Measurements from ENCODE around the gene NOS3. TPM values are rescaled to one million over a fixed set of nuclear protein-coding genes. Genes with fewer than 3 reads are reported as not detected.
"Not testable (repeated sequence)": the region's sequence is repeated elsewhere in the genome, so short reads cannot be mapped to it uniquely, and the experiment has no call there.

NOS3 gene
- total RNA-seq, 4 donors from 2014 or later, result 6.6 to 50.1 (median 15.8) TPM

DNA sequence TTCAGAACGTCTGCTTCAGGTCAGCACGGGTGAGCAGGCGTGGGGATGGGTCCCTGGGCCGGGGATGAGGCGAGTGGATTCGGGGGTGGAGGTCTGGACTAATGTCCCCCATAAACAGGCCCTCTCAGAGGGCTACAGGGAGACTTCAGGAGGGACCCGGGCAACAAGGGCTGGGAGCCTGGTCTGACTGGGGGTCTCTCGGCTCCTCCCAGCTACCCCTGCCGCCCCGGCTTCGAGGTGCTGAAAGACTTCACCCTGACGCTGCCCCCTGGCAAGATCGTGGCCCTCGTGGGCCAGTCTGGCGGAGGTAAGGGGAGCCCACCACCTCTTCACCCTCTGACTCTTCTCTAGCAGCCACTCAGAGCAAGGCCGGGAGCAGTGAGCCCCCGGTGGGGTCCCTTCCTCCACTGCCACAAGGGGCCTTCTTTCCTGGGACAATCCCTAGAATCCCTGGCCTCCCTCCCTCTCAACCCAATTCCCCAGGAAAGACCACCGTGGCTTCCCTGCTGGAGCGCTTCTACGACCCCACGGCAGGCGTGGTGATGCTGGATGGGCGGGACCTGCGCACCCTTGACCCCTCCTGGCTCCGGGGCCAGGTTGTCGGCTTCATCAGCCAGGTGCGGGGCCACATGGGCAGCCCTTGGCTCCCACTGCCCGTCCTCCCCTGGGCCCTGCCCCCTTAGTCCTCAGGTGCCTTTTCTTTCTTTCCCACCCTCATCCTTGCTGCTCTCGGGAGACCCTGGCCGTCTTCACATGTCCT is 50.0 kb downstream of the NOS3 start:
- Histone ChIP-seq H3K4me1 (peaks cover 7 to 11% of the 10 kb centered on the region in 2 donors), H3K9me3 (no peaks in the 10 kb centered on the region), H3K27ac (no peak overlapping the region), H3K4me3 (no peak overlapping the region), H3K36me3 (no peaks in the 10 kb centered on the region), H3K27me3 (no peaks in the 10 kb centered on the region)
- no peak for TF ChIP-seq POLR2A (IDR thresholded peaks at IDR 0.05)
- TF ChIP-seq, protein P1, sequence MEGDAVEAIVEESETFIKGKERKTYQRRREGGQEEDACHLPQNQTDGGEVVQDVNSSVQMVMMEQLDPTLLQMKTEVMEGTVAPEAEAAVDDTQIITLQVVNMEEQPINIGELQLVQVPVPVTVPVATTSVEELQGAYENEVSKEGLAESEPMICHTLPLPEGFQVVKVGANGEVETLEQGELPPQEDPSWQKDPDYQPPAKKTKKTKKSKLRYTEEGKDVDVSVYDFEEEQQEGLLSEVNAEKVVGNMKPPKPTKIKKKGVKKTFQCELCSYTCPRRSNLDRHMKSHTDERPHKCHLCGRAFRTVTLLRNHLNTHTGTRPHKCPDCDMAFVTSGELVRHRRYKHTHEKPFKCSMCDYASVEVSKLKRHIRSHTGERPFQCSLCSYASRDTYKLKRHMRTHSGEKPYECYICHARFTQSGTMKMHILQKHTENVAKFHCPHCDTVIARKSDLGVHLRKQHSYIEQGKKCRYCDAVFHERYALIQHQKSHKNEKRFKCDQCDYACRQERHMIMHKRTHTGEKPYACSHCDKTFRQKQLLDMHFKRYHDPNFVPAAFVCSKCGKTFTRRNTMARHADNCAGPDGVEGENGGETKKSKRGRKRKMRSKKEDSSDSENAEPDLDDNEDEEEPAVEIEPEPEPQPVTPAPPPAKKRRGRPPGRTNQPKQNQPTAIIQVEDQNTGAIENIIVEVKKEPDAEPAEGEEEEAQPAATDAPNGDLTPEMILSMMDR (IDR thresholded peaks at IDR 0.05), result no peak
- intact Hi-C loops (cut with DNase I; ENCODE audit: low total_unique reads), result no loop called here
- DNase-seq, result no peak

DNA sequence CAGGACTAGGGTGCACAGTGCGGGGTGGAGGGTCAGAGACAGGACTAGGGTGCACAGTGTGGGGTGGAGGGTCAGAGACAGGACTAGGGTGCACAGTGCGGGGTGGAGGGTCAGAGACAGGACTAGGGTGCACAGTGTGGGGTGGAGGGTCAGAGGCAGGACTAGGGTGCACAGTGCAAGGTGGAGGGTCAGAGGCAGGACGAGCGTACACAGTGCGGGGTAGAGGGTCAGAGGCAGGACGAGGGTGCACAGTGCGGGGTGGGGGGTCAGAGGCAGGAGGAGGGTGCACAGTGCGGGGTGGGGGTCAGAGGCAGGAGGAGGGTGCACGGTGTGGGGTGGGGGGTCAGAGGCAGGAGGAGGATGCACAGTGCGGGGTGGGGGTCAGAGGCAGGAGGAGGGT is 52.6 kb downstream of the NOS3 start:
- DNase-seq; H3K27me3 ChIP-seq; H3K36me3 ChIP-seq; H3K9me3 ChIP-seq; intact Hi-C loops (cut with DNase I; ENCODE audit: low total_unique reads); H3K4me3 ChIP-seq; H3K27ac ChIP-seq: not testable (repeated sequence)
- peaks cover 7 to 21% of the 10 kb centered on the region in 2 donors for H3K4me1 ChIP-seq

DNA sequence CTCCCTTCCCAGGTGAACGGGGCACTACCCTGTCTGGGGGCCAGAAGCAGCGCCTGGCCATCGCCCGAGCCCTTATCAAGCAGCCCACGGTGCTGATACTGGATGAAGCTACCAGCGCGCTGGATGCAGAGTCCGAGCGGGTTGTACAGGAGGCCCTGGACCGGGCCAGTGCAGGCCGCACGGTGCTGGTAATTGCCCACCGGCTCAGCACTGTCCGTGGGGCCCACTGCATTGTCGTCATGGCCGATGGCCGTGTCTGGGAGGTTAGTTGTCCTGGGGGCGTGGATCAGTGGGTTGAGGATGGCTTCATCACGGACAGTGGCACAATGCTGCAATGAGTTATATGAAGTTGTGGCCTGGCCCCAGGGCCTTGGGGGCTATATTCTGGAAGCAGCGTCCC is 53.1 kb downstream of the NOS3 start:
- H3K27ac ChIP-seq, result no peak overlapping the region
- no peaks in the 10 kb centered on the region for H3K27me3 ChIP-seq
- peaks cover 7 to 16% of the 10 kb centered on the region in 2 donors for H3K4me1 ChIP-seq
- no peak for DNase-seq
- H3K9me3 ChIP-seq, result no peaks in the 10 kb centered on the region
- TF ChIP-seq, protein P1 (IDR thresholded peaks at IDR 0.05), result no peak
- TF ChIP-seq POLR2A (IDR thresholded peaks at IDR 0.05), result no peak
- no peaks in the 10 kb centered on the region for H3K36me3 ChIP-seq
- no peak overlapping the region for H3K4me3 ChIP-seq
- intact Hi-C loops (cut with DNase I; ENCODE audit: low total_unique reads), result no loop called here

DNA sequence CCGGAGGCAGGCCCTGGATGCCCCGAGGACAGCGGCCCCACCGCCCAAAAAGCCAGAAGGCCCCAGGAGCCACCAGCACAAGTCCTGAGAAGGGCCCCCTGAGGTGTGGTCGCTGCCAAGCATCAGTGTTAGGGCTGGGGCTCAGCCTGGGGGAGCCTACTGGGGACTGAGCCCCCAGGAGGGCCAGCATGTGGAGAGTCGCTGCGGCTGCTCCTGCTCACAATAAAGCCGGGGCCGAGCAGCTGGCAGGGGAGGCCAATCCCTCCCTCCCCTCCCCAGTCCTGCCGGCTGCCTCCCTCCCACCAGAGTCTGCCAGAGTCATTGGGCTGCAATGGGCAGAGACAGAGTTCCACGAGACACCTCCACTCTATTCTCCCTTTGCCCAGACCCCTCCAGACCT is 54.4 kb downstream of the NOS3 start:
- Histone ChIP-seq H3K9me3 (no peaks in the 10 kb centered on the region), H3K4me1 (peaks cover 0 to 12% of the 10 kb centered on the region in 2 donors), H3K27ac (no peak overlapping the region), H3K27me3 (no peaks in the 10 kb centered on the region), H3K4me3 (no peak overlapping the region), H3K36me3 (no peaks in the 10 kb centered on the region)
- intact Hi-C loops (cut with DNase I; ENCODE audit: low total_unique reads), result no loop called here
- no peak for TF ChIP-seq POLR2A (IDR thresholded peaks at IDR 0.05)
- TF ChIP-seq, protein P1 (IDR thresholded peaks at IDR 0.05), result no peak
- DNase-seq, result no peak

DNA sequence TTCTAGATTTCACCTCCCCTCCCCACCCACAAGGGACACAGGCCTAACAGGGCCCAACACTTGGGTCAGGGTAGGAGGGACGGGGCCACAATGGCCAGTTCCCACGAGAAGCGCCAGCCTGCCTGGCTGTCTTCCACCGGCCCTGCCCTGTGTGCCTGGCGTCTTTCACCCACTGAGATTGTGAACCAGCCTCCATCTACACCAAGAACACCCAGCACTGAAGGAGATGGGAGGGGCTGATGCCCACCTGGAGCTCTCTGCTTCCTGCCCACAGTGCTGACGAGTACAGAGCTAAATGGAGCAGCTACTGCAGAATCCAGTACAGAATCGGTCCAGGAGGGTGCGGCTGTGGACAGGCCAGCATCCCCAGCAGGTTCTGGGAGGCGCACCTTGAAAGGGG is 55.1 kb downstream of the NOS3 start:
- Histone ChIP-seq H3K4me1 (peaks cover 0 to 16% of the 10 kb centered on the region in 2 donors), H3K4me3 (no peak overlapping the region), H3K27ac (no peak overlapping the region), H3K27me3 (no peaks in the 10 kb centered on the region), H3K36me3 (no peaks in the 10 kb centered on the region), H3K9me3 (no peaks in the 10 kb centered on the region)
- no peak for TF ChIP-seq POLR2A (IDR thresholded peaks at IDR 0.05)
- TF ChIP-seq, protein P1 (IDR thresholded peaks at IDR 0.05), result no peak
- intact Hi-C loops (cut with DNase I; ENCODE audit: low total_unique reads), result no loop called here
- DNase-seq, result no peak

All from uterus (tissue), 4 donors.